ENCODE data around the gene POP4. TPM values are rescaled to one million over a fixed set of nuclear protein-coding genes. Genes with fewer than 3 reads are reported as not detected.

The POP4 gene
- total and polyA plus RNA-seq, 3 experiments from 2014 or later = 145 to 156 (median 150) TPM

DNA sequence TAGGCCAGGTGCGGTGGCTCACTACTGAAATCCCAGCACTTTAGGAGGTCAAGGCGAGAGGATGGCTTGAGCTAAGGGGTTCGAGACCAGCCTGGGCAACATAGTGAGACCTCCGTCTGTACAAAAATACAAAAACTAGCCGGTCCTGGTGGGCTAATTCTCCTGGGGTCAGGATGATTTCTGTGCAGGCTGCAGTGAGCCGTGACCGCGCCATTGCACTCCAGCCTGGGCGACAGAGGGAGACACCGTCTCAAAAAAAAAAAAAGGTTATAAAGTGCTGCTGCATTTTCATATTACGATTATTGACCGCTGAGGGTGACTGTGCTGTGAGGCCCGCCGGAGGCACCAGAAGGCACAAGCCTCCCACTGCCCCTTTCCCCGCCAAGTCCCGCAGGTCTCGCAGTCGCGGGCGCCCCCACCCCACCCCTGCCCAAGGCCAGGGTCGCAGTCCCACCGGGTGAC lies 58.7 kb downstream of the POP4 start:
- H3K36me3 ChIP-seq (ENCODE audit: insufficient read depth, low read length) = no peaks in the 10 kb centered on the region
- H3K27ac Mint-ChIP-seq = peak overlapping the region; percentile 39 to 93 (median 82)
- CTCF ChIA-PET = interaction anchor here (0.9 to 8.4 kb wide), 14 partner anchors 9 to 63 kb away, joined by 3 to 127 read pairs (median 14); partner anchors contain the start of genes C19orf12 and POP4
- H3K4me3 ChIP-seq (ENCODE audit: low read length) = peak overlapping the region; percentile 50
- H3K27ac ChIP-seq (ENCODE audit: low read depth, low read length) = peak overlapping the region; percentile 69
- no peaks in the 10 kb centered on the region for H3K9me3 ChIP-seq (ENCODE audit: low read length)
- H3K4me1 ChIP-seq (ENCODE audit: insufficient read depth, low read length) = peaks cover 50% of the 10 kb centered on the region
- peaks cover 0 to 18% (median 2%) of the 10 kb centered on the region in 3 donors for H3K36me3 Mint-ChIP-seq
- POLR2A ChIA-PET = interaction anchor here (0.9 to 4.6 kb wide), 5 partner anchors 17 to 58 kb away, joined by 3 to 46 read pairs (median 7); partner anchors contain the start of genes C19orf12 and POP4
- H3K27me3 ChIP-seq (ENCODE audit: insufficient read depth, low read length, poor library complexity, severe bottlenecking) = no peaks in the 10 kb centered on the region
- no peaks in the 10 kb centered on the region for H3K27me3 Mint-ChIP-seq
- no peaks in the 10 kb centered on the region for H3K9me3 Mint-ChIP-seq
- H3K4me1 Mint-ChIP-seq = peaks cover 32 to 38% (median 37%) of the 10 kb centered on the region in 3 donors
- peak overlapping the region; percentile 78 to 93 (median 83) for H3K4me3 Mint-ChIP-seq
- DNase-seq = no peak

DNA sequence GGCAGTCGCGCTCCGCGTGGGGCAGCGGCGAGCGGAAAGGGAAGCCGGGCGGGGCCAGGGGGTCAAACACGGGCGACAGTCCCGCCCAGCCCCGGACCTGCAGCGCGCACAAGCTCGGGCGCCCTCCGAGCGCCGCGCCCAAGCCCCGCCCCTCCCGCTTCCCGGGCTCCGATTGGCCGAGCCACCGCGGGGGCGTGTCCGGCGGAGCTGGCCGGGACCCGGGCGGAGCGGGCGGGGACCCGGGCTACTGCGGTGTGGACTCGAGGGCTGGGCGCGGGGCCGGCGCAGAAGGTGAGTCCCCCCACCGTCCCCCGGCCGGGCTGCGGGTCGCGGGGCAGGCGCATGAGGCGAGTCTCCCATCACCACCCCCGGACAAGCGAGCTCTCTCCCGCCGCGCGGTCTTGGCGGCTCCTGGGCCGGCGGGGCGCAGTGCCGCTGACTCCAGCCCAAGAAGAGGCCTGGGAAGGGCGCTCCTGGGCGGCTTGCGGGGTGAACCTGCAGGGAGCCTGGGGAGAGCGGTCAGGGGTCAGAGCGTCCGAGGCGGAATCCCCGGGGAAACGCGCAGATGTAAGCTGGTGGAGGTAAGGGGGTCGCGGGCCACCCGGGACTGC lies 59.2 kb downstream of the POP4 start, which contains the start of gene PLEKHF1:
PLEKHF1 (plus strand) TSS at position 247 of the 611 bp plus-strand sequence. CDS start 8,379 bp downstream, outside the sequence.
- peaks cover 37 to 43% (median 42%) of the 10 kb centered on the region in 3 donors for H3K4me1 Mint-ChIP-seq
- H3K9me3 ChIP-seq (ENCODE audit: low read length) = no peaks in the 10 kb centered on the region
- H3K27me3 Mint-ChIP-seq = no peaks in the 10 kb centered on the region
- ChIA-PET CTCF (interaction anchor here (0.8 to 8.4 kb wide), 15 partner anchors 8 to 63 kb away, joined by 3 to 127 read pairs (median 5); partner anchors contain the start of genes C19orf12 and POP4), POLR2A (interaction anchor here (0.6 to 4.6 kb wide), 7 partner anchors 16 to 123 kb away, joined by 3 to 46 read pairs (median 5); partner anchors contain the start of genes C19orf12 and POP4)
- DNase-seq = peak; percentile 81 to 85 (median 82)
- no peaks in the 10 kb centered on the region for H3K9me3 Mint-ChIP-seq
- H3K27me3 ChIP-seq (ENCODE audit: insufficient read depth, low read length, poor library complexity, severe bottlenecking) = no peaks in the 10 kb centered on the region
- peaks cover 0 to 21% (median 2%) of the 10 kb centered on the region in 3 donors for H3K36me3 Mint-ChIP-seq
- peak within 1 kb of the TSS; percentile 89 to 100 (median 98) for H3K27ac Mint-ChIP-seq
- no peaks in the 10 kb centered on the region for H3K36me3 ChIP-seq (ENCODE audit: insufficient read depth, low read length)
- H3K4me3 ChIP-seq (ENCODE audit: low read length) = peak within 1 kb of the TSS; percentile 91
- H3K4me1 ChIP-seq (ENCODE audit: insufficient read depth, low read length) = peaks cover 50% of the 10 kb centered on the region
- H3K27ac ChIP-seq (ENCODE audit: low read depth, low read length) = peak within 1 kb of the TSS; percentile 69
- H3K4me3 Mint-ChIP-seq = peak within 1 kb of the TSS; percentile 88 to 98 (median 93)

DNA sequence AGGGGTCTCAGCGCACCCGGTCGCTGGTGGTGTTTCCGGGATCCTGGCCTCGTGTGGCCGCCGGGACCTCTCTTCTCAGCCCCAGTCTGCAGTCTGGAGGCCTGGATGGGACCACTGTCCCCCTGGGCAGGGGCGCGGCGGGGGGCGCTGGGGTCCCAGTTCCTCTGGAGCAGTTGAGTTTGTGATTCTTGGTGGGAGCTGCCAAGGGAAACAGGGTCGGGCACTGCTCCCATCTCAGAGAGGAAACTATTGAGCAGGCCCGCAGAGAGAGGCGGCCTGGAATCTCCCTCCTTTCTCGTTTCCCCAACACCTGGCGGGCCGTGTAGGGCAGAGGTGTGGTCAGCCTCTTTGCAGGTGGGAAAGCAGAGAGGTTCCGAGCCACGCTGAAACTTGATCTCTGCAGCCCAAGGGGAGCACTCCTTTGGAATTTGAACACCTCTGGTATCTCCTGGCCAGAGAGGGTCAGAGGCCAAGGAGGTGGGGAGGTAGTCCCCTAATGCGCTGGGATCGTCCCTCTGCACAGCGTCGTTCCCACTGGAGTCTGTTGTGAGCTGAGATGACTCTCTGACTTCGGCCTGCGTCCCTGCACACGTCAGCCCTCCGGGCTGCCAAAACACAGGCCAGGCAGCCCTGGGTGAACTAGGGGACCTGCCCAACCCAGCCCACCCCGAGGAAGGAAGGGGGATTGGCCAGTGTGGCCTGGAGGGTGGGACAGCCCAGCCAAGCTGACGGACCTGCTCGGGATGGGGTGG lies 59.9 kb downstream of the POP4 start:
- CTCF ChIA-PET = interaction anchor here (0.8 to 8.4 kb wide), 15 partner anchors 13 to 62 kb away, joined by 3 to 127 read pairs (median 5); partner anchors contain the start of genes C19orf12 and POP4
- H3K27me3 ChIP-seq (ENCODE audit: insufficient read depth, low read length, poor library complexity, severe bottlenecking) = no peaks in the 10 kb centered on the region
- Mint-ChIP-seq H3K36me3 (peaks cover 0 to 24% (median 2%) of the 10 kb centered on the region in 3 donors), H3K4me3 (peak overlapping the region; percentile 88 to 98 (median 93)), H3K27ac (peak overlapping the region; percentile 89 to 100 (median 98)), H3K9me3 (no peaks in the 10 kb centered on the region), H3K4me1 (peaks cover 42 to 50% (median 49%) of the 10 kb centered on the region in 3 donors), H3K27me3 (no peaks in the 10 kb centered on the region)
- H3K27ac ChIP-seq (ENCODE audit: low read depth, low read length) = peak overlapping the region; percentile 69
- DNase-seq = peak in 2 of 5 donors; percentile 28 to 43
- POLR2A ChIA-PET = interaction anchor here (0.5 to 4.6 kb wide), 10 partner anchors 13 to 169 kb away, joined by 3 to 46 read pairs (median 6); partner anchors contain the start of genes C19orf12 and POP4
- H3K4me3 ChIP-seq (ENCODE audit: low read length) = peak overlapping the region; percentile 91
- peaks cover 50% of the 10 kb centered on the region for H3K4me1 ChIP-seq (ENCODE audit: insufficient read depth, low read length)
- H3K9me3 ChIP-seq (ENCODE audit: low read length) = no peaks in the 10 kb centered on the region
- H3K36me3 ChIP-seq (ENCODE audit: insufficient read depth, low read length) = no peaks in the 10 kb centered on the region

Other genes starting within 250 kb of the POP4 start
- gene VSTM2B, start 80.3 kb upstream of the POP4 start, total RNA-seq = not detected
- gene VSTM2B, start 80.3 kb upstream of the POP4 start, polyA plus RNA-seq = not detected
- gene PLEKHF1, start 59.2 kb downstream of the POP4 start, total RNA-seq = 10 to 100 TPM; 21.3 to 23.0 TPM
- gene PLEKHF1, start 59.2 kb downstream of the POP4 start, polyA plus RNA-seq = 57.7 TPM
- 10 to 100 TPM; 32.3 to 35.3 TPM for gene C19orf12, start 109.0 kb downstream of the POP4 start, total RNA-seq
- gene C19orf12, start 109.0 kb downstream of the POP4 start, polyA plus RNA-seq = 33.0 TPM
- 10 to 100 TPM; 30.3 to 33.9 TPM for gene CCNE1, start 205.7 kb downstream of the POP4 start, total RNA-seq
- 1.3 TPM for gene CCNE1, start 205.7 kb downstream of the POP4 start, polyA plus RNA-seq

Measured in CD8-positive, alpha-beta memory T cell (primary cell).